Fibroblast of pulmonary artery (primary cell): Measurements from ENCODE around the gene OBSL1.

Experiments
- DNase-seq: peaks from one replicate; pipeline ENCODE4 v3.0.0-alpha.2; 2010; ENCODE audit warnings: low read depth
- H3K4me3 ChIP-seq: replicated peaks from 2 replicates; pipeline ENCODE4 v1.5.1; 2011; ENCODE audit warnings: low read depth, mild to moderate bottlenecking, control low read depth, low read length, moderate library complexity
- TF ChIP-seq, protein P1 (sequence below): IDR thresholded peaks from 2 replicates; pipeline ENCODE4 v1.5.1; 2011; ENCODE audit warnings: mild to moderate bottlenecking, control low read depth, low read length, inconsistent platforms; ENCODE audit errors: missing control alignments

Gene OBSL1

DNA sequence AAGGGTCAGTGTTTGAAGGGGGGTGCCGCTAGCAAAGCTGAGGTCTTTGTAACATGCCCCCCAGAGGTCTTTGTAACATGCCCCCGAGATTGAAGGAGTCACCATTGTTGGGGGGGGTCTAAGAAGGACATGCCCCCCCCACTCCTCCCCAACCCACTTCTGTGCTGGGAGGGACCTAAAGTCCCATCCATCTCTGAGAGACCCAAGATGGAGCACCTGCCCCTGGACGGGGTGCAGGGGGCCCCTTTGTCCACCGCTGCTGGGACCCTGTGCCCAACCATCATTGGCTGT lies 63.0 kb downstream of the OBSL1 start:
- no peak for DNase-seq
- no peak overlapping the region for H3K4me3 ChIP-seq
- TF ChIP-seq, protein P1, sequence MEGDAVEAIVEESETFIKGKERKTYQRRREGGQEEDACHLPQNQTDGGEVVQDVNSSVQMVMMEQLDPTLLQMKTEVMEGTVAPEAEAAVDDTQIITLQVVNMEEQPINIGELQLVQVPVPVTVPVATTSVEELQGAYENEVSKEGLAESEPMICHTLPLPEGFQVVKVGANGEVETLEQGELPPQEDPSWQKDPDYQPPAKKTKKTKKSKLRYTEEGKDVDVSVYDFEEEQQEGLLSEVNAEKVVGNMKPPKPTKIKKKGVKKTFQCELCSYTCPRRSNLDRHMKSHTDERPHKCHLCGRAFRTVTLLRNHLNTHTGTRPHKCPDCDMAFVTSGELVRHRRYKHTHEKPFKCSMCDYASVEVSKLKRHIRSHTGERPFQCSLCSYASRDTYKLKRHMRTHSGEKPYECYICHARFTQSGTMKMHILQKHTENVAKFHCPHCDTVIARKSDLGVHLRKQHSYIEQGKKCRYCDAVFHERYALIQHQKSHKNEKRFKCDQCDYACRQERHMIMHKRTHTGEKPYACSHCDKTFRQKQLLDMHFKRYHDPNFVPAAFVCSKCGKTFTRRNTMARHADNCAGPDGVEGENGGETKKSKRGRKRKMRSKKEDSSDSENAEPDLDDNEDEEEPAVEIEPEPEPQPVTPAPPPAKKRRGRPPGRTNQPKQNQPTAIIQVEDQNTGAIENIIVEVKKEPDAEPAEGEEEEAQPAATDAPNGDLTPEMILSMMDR: no peak

GRCh38 chr2:219507581-219508443 lies 63.5 kb downstream of the OBSL1 start:
- TF ChIP-seq, protein P1: no peak
- H3K4me3 ChIP-seq: no peak overlapping the region
- DNase-seq: no peak

DNA sequence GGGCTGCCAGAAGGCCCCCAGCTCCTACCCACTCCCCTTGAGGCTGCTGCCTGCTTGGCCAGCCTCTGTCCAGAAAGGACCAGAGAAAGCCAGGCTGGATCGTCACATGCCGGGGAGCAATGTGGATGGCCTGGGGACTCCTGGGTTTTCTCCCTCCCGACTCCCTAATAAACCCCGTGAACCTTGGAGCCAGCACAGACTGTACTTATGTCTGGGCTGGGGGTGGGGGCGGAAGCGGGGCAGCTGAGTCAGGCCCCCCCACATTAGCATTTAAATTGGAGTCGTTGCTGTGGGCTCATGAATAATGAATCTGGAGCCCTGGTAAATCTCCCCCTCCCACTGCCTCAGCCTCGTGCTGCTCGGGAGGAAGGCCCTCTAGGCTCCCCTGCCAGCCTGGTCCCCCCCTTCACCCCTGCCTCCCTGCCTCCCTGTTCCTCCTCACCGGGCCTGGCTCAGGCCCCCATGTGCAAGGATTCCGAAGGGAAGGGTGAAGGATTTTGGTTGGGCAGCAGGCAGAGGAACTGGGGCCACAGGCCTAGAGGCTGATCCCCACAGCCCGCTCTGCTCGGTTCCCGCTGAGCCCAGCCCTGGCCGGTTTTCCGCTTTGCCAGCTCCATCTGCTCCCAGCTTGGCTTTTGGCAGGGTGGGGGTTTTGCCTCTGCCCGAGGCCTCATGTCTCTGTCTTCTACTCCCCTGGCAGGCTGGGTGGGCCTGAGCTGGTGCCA lies 64.4 kb downstream of the OBSL1 start:
- TF ChIP-seq, protein P1: no peak
- DNase-seq: no peak
- H3K4me3 ChIP-seq: no peak overlapping the region

DNA sequence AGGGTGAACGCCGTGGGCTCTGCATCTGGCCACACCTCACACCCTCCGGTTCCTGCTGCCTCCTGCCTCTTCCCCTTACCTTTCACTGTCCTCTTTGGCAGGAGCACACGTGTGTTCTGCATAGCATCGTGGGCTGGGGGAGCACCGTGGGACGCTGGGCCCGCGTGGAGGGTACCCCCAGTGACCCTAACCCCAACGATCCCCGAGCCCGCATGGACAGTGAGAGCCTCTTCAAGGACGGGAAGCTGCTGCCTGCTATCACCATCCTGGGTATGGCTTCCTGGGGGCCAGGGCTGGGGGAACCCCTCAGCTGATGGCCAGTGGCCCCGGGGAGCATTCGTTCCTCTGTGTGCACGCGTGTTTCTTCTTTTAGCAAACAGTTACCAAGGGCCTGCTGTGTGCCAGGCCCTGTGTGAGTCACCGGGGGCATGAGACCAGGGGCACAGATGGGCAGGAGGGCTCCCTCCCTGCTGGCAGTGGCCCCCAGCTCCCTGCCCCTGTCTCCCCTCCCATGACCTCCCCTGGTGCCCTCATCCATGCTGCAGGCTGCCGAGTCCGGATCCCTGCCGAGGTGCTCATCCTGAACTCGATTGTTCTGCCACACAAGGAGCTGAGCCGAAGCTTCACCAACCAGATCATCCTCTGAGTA lies 65.1 kb downstream of the OBSL1 start:
- DNase-seq: no peak
- H3K4me3 ChIP-seq: no peak overlapping the region
- TF ChIP-seq, protein P1: no peak

GRCh38 chr2:219505585-219505984 lies 65.8 kb downstream of the OBSL1 start:
- no peak for DNase-seq
- TF ChIP-seq, protein P1: no peak
- no peak overlapping the region for H3K4me3 ChIP-seq

DNA sequence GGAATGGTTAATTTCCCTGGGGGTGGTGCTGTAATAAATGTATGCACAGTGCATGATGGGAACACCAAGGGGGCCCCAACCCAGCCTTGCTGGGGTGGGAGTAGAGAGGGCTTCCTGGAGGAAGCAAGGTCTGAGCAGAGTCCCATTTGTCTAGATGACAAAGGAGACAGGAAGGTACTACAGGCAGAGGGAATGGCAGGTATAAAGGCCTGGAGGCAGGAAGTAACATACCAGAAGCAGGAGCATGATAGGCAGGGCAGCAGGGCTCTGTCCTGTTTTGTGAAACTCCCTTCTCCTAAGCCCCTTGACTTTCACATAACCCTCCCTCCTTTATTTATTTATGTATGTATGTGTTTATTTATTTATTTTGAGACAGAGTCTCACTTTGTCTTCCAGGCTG lies 68.7 kb downstream of the OBSL1 start:
- H3K4me3 ChIP-seq: no peak overlapping the region
- DNase-seq: no peak
- TF ChIP-seq, protein P1: no peak
